A673 (cell line): ENCODE results near the gene PREX1.

Source experiments
- EZH2 ChIP-seq: fragments of 200-600 bp; sonication (generic); IDR thresholded peaks from 2 replicates; pipeline ENCODE4 v1.6.1; 2017; ENCODE audit warnings: borderline replicate concordance, low read depth, mild to moderate bottlenecking, mixed read lengths, antibody characterized with exemption, low read length; ENCODE audit not compliant: poor library complexity, severe bottlenecking
- TF ChIP-seq, protein P1 (sequence below): fragments of 300-800, 200-600 bp; sonication (generic); conservative IDR thresholded peaks from 2 replicates; pipeline ENCODE4 v1.5.1; 2017; ENCODE audit warnings: low read depth, mild to moderate bottlenecking, antibody characterized with exemption, low read length, moderate library complexity, mixed read lengths

DNA sequence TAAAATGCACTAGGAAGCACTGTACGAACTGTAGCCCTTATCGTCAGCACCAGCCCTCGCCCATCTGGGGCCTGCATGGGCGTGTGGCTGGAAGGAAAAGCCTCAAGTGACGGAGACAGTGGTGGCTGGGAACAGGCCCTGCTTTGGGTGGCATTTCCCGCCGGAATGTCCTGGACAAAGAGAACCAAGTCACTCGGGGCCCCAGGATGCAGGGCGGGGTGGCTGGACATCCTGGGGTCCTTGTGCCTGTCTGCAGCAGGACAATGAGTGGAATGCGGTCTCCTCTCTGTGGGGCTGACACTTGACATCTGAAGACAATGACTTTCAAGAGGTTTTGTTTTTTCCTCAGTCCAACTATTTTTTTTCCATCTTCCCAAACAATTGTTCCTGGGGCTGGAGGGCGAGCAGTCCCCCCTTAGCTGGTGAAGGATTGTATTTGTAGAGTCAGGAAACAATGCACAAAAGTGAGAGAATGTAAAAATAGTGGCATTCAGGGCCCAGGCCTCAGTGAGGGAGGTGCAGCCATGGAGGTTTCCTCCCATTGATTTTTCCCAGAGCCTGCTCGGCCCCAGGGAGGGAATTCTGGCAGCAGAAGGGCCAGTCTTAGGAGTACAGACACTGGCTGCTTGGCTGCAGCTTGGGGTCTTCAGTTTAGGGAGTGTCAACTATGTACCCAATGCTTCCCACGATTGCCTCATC, 64.4 kb downstream of the PREX1 start:
- TF ChIP-seq, protein P1, sequence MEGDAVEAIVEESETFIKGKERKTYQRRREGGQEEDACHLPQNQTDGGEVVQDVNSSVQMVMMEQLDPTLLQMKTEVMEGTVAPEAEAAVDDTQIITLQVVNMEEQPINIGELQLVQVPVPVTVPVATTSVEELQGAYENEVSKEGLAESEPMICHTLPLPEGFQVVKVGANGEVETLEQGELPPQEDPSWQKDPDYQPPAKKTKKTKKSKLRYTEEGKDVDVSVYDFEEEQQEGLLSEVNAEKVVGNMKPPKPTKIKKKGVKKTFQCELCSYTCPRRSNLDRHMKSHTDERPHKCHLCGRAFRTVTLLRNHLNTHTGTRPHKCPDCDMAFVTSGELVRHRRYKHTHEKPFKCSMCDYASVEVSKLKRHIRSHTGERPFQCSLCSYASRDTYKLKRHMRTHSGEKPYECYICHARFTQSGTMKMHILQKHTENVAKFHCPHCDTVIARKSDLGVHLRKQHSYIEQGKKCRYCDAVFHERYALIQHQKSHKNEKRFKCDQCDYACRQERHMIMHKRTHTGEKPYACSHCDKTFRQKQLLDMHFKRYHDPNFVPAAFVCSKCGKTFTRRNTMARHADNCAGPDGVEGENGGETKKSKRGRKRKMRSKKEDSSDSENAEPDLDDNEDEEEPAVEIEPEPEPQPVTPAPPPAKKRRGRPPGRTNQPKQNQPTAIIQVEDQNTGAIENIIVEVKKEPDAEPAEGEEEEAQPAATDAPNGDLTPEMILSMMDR, result no peak
- no peak for TF ChIP-seq EZH2
